H1 (cell line): ENCODE data around the gene GTF2IRD1. TPM values are rescaled to one million over a fixed set of nuclear protein-coding genes. Genes with fewer than 3 reads are reported as not detected.

Experiments used
- CTCF ChIA-PET: fragments of 300-600 bp; sonication (Branson Sonifier 250); formaldehyde crosslinking; loops from one replicate; lab custom pipeline; 2021; ENCODE audit not compliant: partially characterized antibody; lab: Charles Lee
- POLR2A ChIA-PET: fragments of 300-600 bp; sonication (Branson Sonifier 250); formaldehyde crosslinking; loops from one replicate; lab custom pipeline; 2021; ENCODE audit warnings: inconsistent platforms; ENCODE audit not compliant: partially characterized antibody; lab: Charles Lee
- DNase-seq, 2 experiments: peaks; one replicate each; pipeline versions ENCODE4 v3.0.0 to v3.0.0-alpha.2; 2010 to 2022; ENCODE audit warnings: low spot score in 2 of 2, low read depth in 1 of 2, mixed read lengths in 1 of 2
- FAIRE-seq: peaks from 2 replicates; lab custom pipeline; 2011; peaks lifted over from hg19 to GRCh38; lab: Jason Lieb, UNC
- H2AFZ ChIP-seq: 2 replicates; pipeline ENCODE4 v1.8.1; 2012; ENCODE audit warnings: low read length, inconsistent platforms
- H2AK5ac ChIP-seq: 2 replicates; pipeline ENCODE4 v1.6.1; 2013; ENCODE audit warnings: low read depth, low read length
- H2BK120ac ChIP-seq: replicated peaks from 2 replicates; pipeline ENCODE3; 2013; ENCODE audit warnings: low read depth, low read length, inconsistent platforms
- H2BK12ac ChIP-seq: 2 replicates; pipeline ENCODE4 v1.6.1; 2013; ENCODE audit warnings: low read depth, low read length
- H2BK15ac ChIP-seq: 2 replicates; pipeline ENCODE4 v1.6.1; 2013; ENCODE audit warnings: low read length
- H2BK20ac ChIP-seq: 2 replicates; pipeline ENCODE4 v1.6.1; 2013; ENCODE audit warnings: low read length
- H2BK5ac ChIP-seq: 2 replicates; pipeline ENCODE4 v1.6.1; 2013; ENCODE audit warnings: low read depth, low read length
- H3K14ac ChIP-seq: 2 replicates; pipeline ENCODE4 v1.6.1; 2013; ENCODE audit warnings: inconsistent platforms; ENCODE audit not compliant: insufficient read length
- H3K18ac ChIP-seq: 2 replicates; pipeline ENCODE4 v1.6.1; 2013; ENCODE audit warnings: low read length; ENCODE audit errors: extremely low read depth
- H3K23ac ChIP-seq: 2 replicates; pipeline ENCODE4 v1.6.1; 2013; ENCODE audit warnings: inconsistent platforms; ENCODE audit not compliant: insufficient read length
- H3K23me2 ChIP-seq: 2 replicates; pipeline ENCODE4 v1.6.1; 2013; ENCODE audit warnings: low read depth, low read length
- H3K27ac ChIP-seq: 2 replicates; pipeline ENCODE4 v1.6.1; 2011; ENCODE audit warnings: low read depth, low read length, inconsistent platforms
- H3K27me3 ChIP-seq, 4 experiments: replicated peaks in 1 of 4; 1 replicate in 1 of 4; 2 replicates in 3 of 4; pipeline versions ENCODE4 v1.6.1 to v1.8.1; 2011 to 2013; ENCODE audit warnings: low read length in 3 of 4, mild to moderate bottlenecking in 3 of 4, inconsistent platforms in 2 of 4, mixed read lengths in 2 of 4, moderate library complexity in 1 of 4; ENCODE audit not compliant: control insufficient read depth in 3 of 4, insufficient read depth in 3 of 4; ENCODE audit errors: extremely low read depth in 1 of 4
- H3K36me3 ChIP-seq, 4 experiments: 2 replicates each; pipeline versions ENCODE4 v1.6.1 to v1.8.1; 2011 to 2013; ENCODE audit warnings: mild to moderate bottlenecking in 4 of 4, low read length in 3 of 4, moderate library complexity in 2 of 4, control low read depth in 1 of 4, inconsistent platforms in 1 of 4; ENCODE audit not compliant: insufficient read depth in 4 of 4, control insufficient read depth in 2 of 4
- H3K4ac ChIP-seq: replicated peaks from 2 replicates; pipeline ENCODE3; 2013; ENCODE audit warnings: low read length, low read depth, mixed read lengths, inconsistent platforms; ENCODE audit not compliant: insufficient read length
- H3K4me1 ChIP-seq, 4 experiments: replicated peaks in 1 of 4; 1 replicate in 1 of 4; 2 replicates in 3 of 4; pipeline versions ENCODE4 v1.6.1 to v1.8.1; 2011 to 2013; ENCODE audit warnings: low read length in 3 of 4, inconsistent platforms in 2 of 4, mixed read lengths in 1 of 4; ENCODE audit not compliant: insufficient read depth in 4 of 4, control insufficient read depth in 3 of 4
- H3K4me2 ChIP-seq, 2 experiments: 2 replicates each; pipeline versions ENCODE4 v1.6.1 to v1.8.1; 2011 to 2013; ENCODE audit warnings: low read depth in 2 of 2, low read length in 2 of 2, control low read depth in 1 of 2, inconsistent platforms in 1 of 2, mild to moderate bottlenecking in 1 of 2; ENCODE audit not compliant: insufficient read depth in 1 of 2
- H3K4me3 ChIP-seq, 4 experiments: fragments of 200-600, 300-600 bp in 1 of 4; sonication (generic), shearing (Covaris generic), sonication (Bioruptor Twin) in 1 of 4; 2 replicates each; pipeline versions ENCODE4 v1.5.1 to v1.8.1; 2011 to 2016; ENCODE audit warnings: low read length in 4 of 4, low read depth in 3 of 4, control low read depth in 2 of 4, inconsistent platforms in 2 of 4, mild to moderate bottlenecking in 2 of 4, mixed read lengths in 1 of 4, moderate library complexity in 1 of 4; ENCODE audit not compliant: insufficient read depth in 2 of 4; ENCODE audit errors: extremely low read depth in 1 of 4
- H3K56ac ChIP-seq: replicated peaks from 2 replicates; pipeline ENCODE3; 2013; ENCODE audit warnings: low read depth, mild to moderate bottlenecking, mixed read lengths, low read length, inconsistent platforms; ENCODE audit not compliant: insufficient read length
- H3K79me1 ChIP-seq: 2 replicates; pipeline ENCODE4 v1.6.1; 2013; ENCODE audit warnings: low read depth, low read length, control low read depth
- H3K79me2 ChIP-seq, 2 experiments: 2 replicates each; pipeline versions ENCODE4 v1.6.1 to v1.8.1; 2012 to 2013; ENCODE audit warnings: low read length in 2 of 2, mild to moderate bottlenecking in 2 of 2, inconsistent platforms in 1 of 2; ENCODE audit not compliant: insufficient read depth in 2 of 2, control insufficient read depth in 1 of 2
- H3K9ac ChIP-seq, 4 experiments: replicated peaks in 1 of 4; 1 replicate in 1 of 4; 2 replicates in 3 of 4; pipeline versions ENCODE4 v1.6.1 to v1.8.1; 2011 to 2013; ENCODE audit warnings: low read depth in 3 of 4, low read length in 3 of 4, control low read depth in 2 of 4, mild to moderate bottlenecking in 2 of 4, moderate library complexity in 2 of 4, inconsistent platforms in 1 of 4; ENCODE audit errors: extremely low read depth in 1 of 4
- H3K9me3 ChIP-seq, 2 experiments: 2 replicates each; pipeline versions ENCODE4 v1.6.1 to v1.8.1; 2012 to 2013; ENCODE audit warnings: mild to moderate bottlenecking in 2 of 2, moderate library complexity in 2 of 2, control low read depth in 1 of 2, inconsistent platforms in 1 of 2, low read depth in 1 of 2, low read length in 1 of 2, mixed read lengths in 1 of 2; ENCODE audit not compliant: insufficient read depth in 2 of 2
- H4K20me1 ChIP-seq, 2 experiments: replicated peaks in 1 of 2; 2 replicates each; pipeline versions ENCODE3 to v1.8.1; 2011 to 2013; ENCODE audit warnings: inconsistent platforms in 2 of 2, low read length in 2 of 2, mild to moderate bottlenecking in 1 of 2; ENCODE audit not compliant: insufficient read depth in 2 of 2, control insufficient read depth in 1 of 2
- H4K5ac ChIP-seq: 2 replicates; pipeline ENCODE4 v1.6.1; 2013; ENCODE audit warnings: low read length, low read depth, mixed read lengths, inconsistent platforms; ENCODE audit not compliant: insufficient read length
- H4K8ac ChIP-seq: 2 replicates; pipeline ENCODE4 v1.8.0; 2013; ENCODE audit warnings: mild to moderate bottlenecking, moderate library complexity, low read length, inconsistent platforms; ENCODE audit not compliant: insufficient read depth; ENCODE audit errors: extremely low read depth
- H4K91ac ChIP-seq: replicated peaks from 2 replicates; pipeline ENCODE3; 2013; ENCODE audit warnings: low read length, mixed read lengths, inconsistent platforms; ENCODE audit not compliant: insufficient read length
- SP2 ChIP-seq: IDR thresholded peaks from 2 replicates; pipeline ENCODE4 v1.6.1; 2012; ENCODE audit warnings: mild to moderate bottlenecking, low read length, inconsistent platforms
- WGBS, 2 experiments: shearing (Covaris generic) in 1 of 2; methylation state at CpG; one replicate each; pipeline versions ENCODE4 v1.1.6 to v1.1.7; 2013 to 2015; ENCODE audit warnings: low lambda C conversion rate in 2 of 2, mixed read lengths in 2 of 2, inconsistent platforms in 1 of 2, low coverage in 1 of 2, missing lambda C conversion rate in 1 of 2; ENCODE audit not compliant: insufficient replicate concordance in 2 of 2, insufficient coverage in 1 of 2, insufficient read length in 1 of 2; ENCODE audit errors: extremely low coverage in 1 of 2, missing lambda C conversion rate in 1 of 2; 5-methylcytosine and 5-hydroxymethylcytosine counted together
- polyA plus RNA-seq, 7 experiments: library from polyadenylated mRNA; depleted of rRNA in 3 of 7; stranded (reverse) in 5 of 7; unstranded in 2 of 7; fragments of >200 nt in 5 of 7; fragments of 200-250 nt in 2 of 7; gene quantifications; 1 replicate in 5 of 7; 2 replicates in 1 of 7; 4 replicates in 1 of 7; pipeline versions ENCODE4 v1.2.1 to v1.2.3, GENCODE V29; 2011 to 2013; ENCODE audit warnings: missing spikeins in 2 of 7, mixed read lengths in 2 of 7
- total RNA-seq: library from RNA; stranded (reverse); fragmentation: NEBNext Ultra II Directional; extraction: Animal tissue kit (Norgen Biotek cat#: 25700); gene quantifications from 2 replicates; pipeline ENCODE4 v1.2.1, GENCODE V29; 2021

The GTF2IRD1 gene
- total and polyA plus RNA-seq, 2 of the 8 experiments (the other 6 are each of a cell fraction or from before 2014, with no cell fraction given) = 27.4 to 45.4 TPM

DNA sequence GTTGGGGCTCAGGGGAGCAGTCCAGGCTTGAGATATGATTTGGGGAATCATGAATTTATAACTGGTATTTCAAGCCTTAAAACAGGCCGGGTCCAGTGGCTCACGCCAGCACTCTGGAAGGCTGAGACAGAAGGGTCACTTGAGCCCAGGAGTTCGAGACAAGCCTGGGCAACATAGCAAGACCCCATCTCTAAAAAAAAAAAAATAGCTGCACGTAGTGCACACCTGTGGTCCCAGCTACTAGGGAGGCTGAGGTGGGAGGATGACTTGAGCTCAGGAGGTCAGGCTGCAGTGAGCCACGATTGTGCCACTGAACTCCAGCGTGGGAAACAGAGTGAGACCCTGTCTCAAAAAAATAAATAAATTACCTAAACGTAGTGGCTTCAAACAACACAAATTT lies 122.1 kb downstream of the GTF2IRD1 start:
- H3K4ac ChIP-seq = no peak overlapping the region
- H2BK5ac ChIP-seq = no peak overlapping the region; the same call in 1 of the 2 replicates
- H2AFZ ChIP-seq = no peak overlapping the region
- H2BK20ac ChIP-seq = no peak overlapping the region
- H3K18ac ChIP-seq = no peak overlapping the region
- 92% methylated on average over 7 of the region's 7 CpGs; no CpG with 5 or more reads in 1 of the 2 experiments for WGBS, 2 experiments
- no peaks in the 10 kb centered on the region for H3K4me1 ChIP-seq
- no peak for DNase-seq
- no peak overlapping the region for H3K23ac ChIP-seq
- H2BK15ac ChIP-seq = no peak overlapping the region
- peaks cover 0 to 7% (median 0%) of the 10 kb centered on the region in 4 experiments; a peak in 1 of 8 replicates for H3K36me3 ChIP-seq
- no peak for FAIRE-seq
- POLR2A ChIA-PET = interaction anchor here (0.7 kb wide), 1 partner anchor 94 kb away, joined by 5 read pairs; no protein-coding TSS in a partner anchor
- no peak overlapping the region for H3K14ac ChIP-seq
- no peak overlapping the region for H2BK12ac ChIP-seq
- no peaks in the 10 kb centered on the region for H4K20me1 ChIP-seq
- no peak overlapping the region for H3K4me2 ChIP-seq
- no peak overlapping the region for H4K91ac ChIP-seq
- H4K8ac ChIP-seq = no peak overlapping the region
- H3K9me3 ChIP-seq = no peaks in the 10 kb centered on the region
- H4K5ac ChIP-seq = no peak overlapping the region
- H3K9ac ChIP-seq = no peak overlapping the region
- no peak for TF ChIP-seq SP2
- TF ChIP-seq, all 59 proteins: peak for 0
- Histone ChIP-seq H3K79me2 (no peaks in the 10 kb centered on the region), H3K27me3 (no peaks in the 10 kb centered on the region), H2AK5ac (no peak overlapping the region), H3K23me2 (no peaks in the 10 kb centered on the region), H3K56ac (no peak overlapping the region), H3K4me3 (no peak overlapping the region), H3K79me1 (no peaks in the 10 kb centered on the region), H2BK120ac (no peak overlapping the region), H3K27ac (no peak overlapping the region)
- CTCF ChIA-PET = interaction anchor here (0.5 to 12.9 kb wide), 5 partner anchors 9 to 170 kb away, joined by 3 to 84 read pairs (median 4); no protein-coding TSS in a partner anchor
